HCEC 1CT (cell line): ENCODE results near the gene DPM3.

Source experiments
- DNase-seq: peaks from one replicate; pipeline ENCODE4 v3.0.0-alpha.2; 2017

The DPM3 gene

GRCh38 chr1:155091071-155092051 lies 49.0 kb downstream of the DPM3 start:
- peak; percentile 35 for DNase-seq
